Cardiac fibroblast (primary cell): ENCODE data around the gene FAM210A.

Experiments used
- DNase-seq, 2 donors: peaks; one replicate each; pipeline versions ENCODE4 v3.0.0 to v3.0.0-alpha.2; 2010; ENCODE audit warnings: low read depth in 2 of 2
- H3K4me3 ChIP-seq, 2 donors: replicated peaks in 1 of 2; 1 replicate in 1 of 2; 2 replicates in 1 of 2; pipeline ENCODE4 v1.5.1; 2011; ENCODE audit warnings: low read depth in 2 of 2, low read length in 2 of 2, mild to moderate bottlenecking in 2 of 2, moderate library complexity in 1 of 2
- CTCF ChIP-seq: IDR thresholded peaks from one replicate; pipeline ENCODE4 v1.5.1; 2011; ENCODE audit warnings: low read depth, mild to moderate bottlenecking, low read length, inconsistent platforms

Gene FAM210A

GRCh38 chr18:13649397-13650390, 76.7 kb downstream of the FAM210A start:
- H3K4me3 ChIP-seq: no peak overlapping the region
- no peak for TF ChIP-seq CTCF
- DNase-seq: no peak

- no peak overlapping the region for H3K4me3 ChIP-seq
- no peak for TF ChIP-seq CTCF
- DNase-seq: no peak
These were observed 78.6 kb downstream of the FAM210A start for GRCh38 chr18:13647761-13648160.

GRCh38 chr18:13646633-13647032, 79.7 kb downstream of the FAM210A start:
- no peak overlapping the region for H3K4me3 ChIP-seq
- TF ChIP-seq CTCF: no peak

GRCh38 chr18:13645093-13645492, 81.3 kb downstream of the FAM210A start:
- DNase-seq: no peak

More at GRCh38 chr18:13646633-13647032, 79.7 kb downstream of the FAM210A start:
- DNase-seq: no peak

GRCh38 chr18:13643261-13643751, 83.1 kb downstream of the FAM210A start:
- H3K4me3 ChIP-seq: no peak overlapping the region
- no peak for TF ChIP-seq CTCF
- no peak for DNase-seq

More at GRCh38 chr18:13645093-13645492, 81.3 kb downstream of the FAM210A start:
- H3K4me3 ChIP-seq: no peak overlapping the region
- TF ChIP-seq CTCF: no peak

GRCh38 chr18:13642440-13642827, 83.9 kb downstream of the FAM210A start:
- no peak for DNase-seq
- no peak overlapping the region for H3K4me3 ChIP-seq
- TF ChIP-seq CTCF: no peak
